ENCODE data around the gene SORCS2.

The SORCS2 gene

GRCh38 chr4:7364979-7365378, 172.6 kb downstream of the SORCS2 start:
- no peak overlapping the region for H3K4me3 ChIP-seq (ENCODE audit: low read length)
- H3K27me3 ChIP-seq (ENCODE audit: low read depth, low read length), result no peaks in the 10 kb centered on the region
- no peaks in the 10 kb centered on the region for H3K4me1 ChIP-seq (ENCODE audit: low read length)
- H3K9ac ChIP-seq (ENCODE audit: low read length), result no peak overlapping the region
- no peak overlapping the region for H3K27ac ChIP-seq (ENCODE audit: low read length)
- H2AFZ ChIP-seq (ENCODE audit: low read depth, low read length), result no peak overlapping the region
- H3K4me2 ChIP-seq (ENCODE audit: low read length), result no peak overlapping the region
- H3K36me3 ChIP-seq (replicated peaks; ENCODE audit: low read depth, low read length), result no peaks in the 10 kb centered on the region
- H3K79me2 ChIP-seq (ENCODE audit: low read length), result no peaks in the 10 kb centered on the region
- no peaks in the 10 kb centered on the region for H4K20me1 ChIP-seq (ENCODE audit: insufficient read depth, low read length)
- no peaks in the 10 kb centered on the region for H3K9me3 ChIP-seq (ENCODE audit: insufficient read depth, low read length)
- TF ChIP-seq CTCF (IDR thresholded peaks at IDR 0.05; ENCODE audit: low read depth, low read length) (no peak), EZH2phosphoT487 (IDR thresholded peaks at IDR 0.05; ENCODE audit: low read depth) (no peak)

- Histone ChIP-seq H3K9me3 (ENCODE audit: insufficient read depth, low read length) (no peaks in the 10 kb centered on the region), H3K27me3 (ENCODE audit: low read depth, low read length) (no peaks in the 10 kb centered on the region), H2AFZ (ENCODE audit: low read depth, low read length) (no peak overlapping the region), H3K4me2 (ENCODE audit: low read length) (no peak overlapping the region), H3K27ac (ENCODE audit: low read length) (no peak overlapping the region), H3K9ac (ENCODE audit: low read length) (no peak overlapping the region), H3K4me1 (ENCODE audit: low read length) (no peaks in the 10 kb centered on the region), H4K20me1 (ENCODE audit: insufficient read depth, low read length) (no peaks in the 10 kb centered on the region), H3K36me3 (replicated peaks; ENCODE audit: low read depth, low read length) (no peaks in the 10 kb centered on the region), H3K4me3 (ENCODE audit: low read length) (no peak overlapping the region), H3K79me2 (ENCODE audit: low read length) (no peaks in the 10 kb centered on the region)
- TF ChIP-seq CTCF (IDR thresholded peaks at IDR 0.05; ENCODE audit: low read depth, low read length) (no peak), EZH2phosphoT487 (IDR thresholded peaks at IDR 0.05; ENCODE audit: low read depth) (no peak)
Measured at GRCh38 chr4:7365462-7366179, 173.3 kb downstream of the SORCS2 start.

- TF ChIP-seq CTCF (IDR thresholded peaks at IDR 0.05; ENCODE audit: low read depth, low read length) (no peak), EZH2phosphoT487 (IDR thresholded peaks at IDR 0.05; ENCODE audit: low read depth) (no peak)
Measured at GRCh38 chr4:7366180-7366945, 174.0 kb downstream of the SORCS2 start.

GRCh38 chr4:7366954-7367353, 174.6 kb downstream of the SORCS2 start:
- Histone ChIP-seq H3K27me3 (ENCODE audit: low read depth, low read length) (no peaks in the 10 kb centered on the region), H3K4me1 (ENCODE audit: low read length) (no peaks in the 10 kb centered on the region), H4K20me1 (ENCODE audit: insufficient read depth, low read length) (no peaks in the 10 kb centered on the region)

More at GRCh38 chr4:7366180-7366945, 174.0 kb downstream of the SORCS2 start:
- Histone ChIP-seq H3K4me3 (ENCODE audit: low read length) (no peak overlapping the region), H2AFZ (ENCODE audit: low read depth, low read length) (no peak overlapping the region), H3K4me2 (ENCODE audit: low read length) (no peak overlapping the region), H3K9me3 (ENCODE audit: insufficient read depth, low read length) (no peaks in the 10 kb centered on the region), H3K27me3 (ENCODE audit: low read depth, low read length) (no peaks in the 10 kb centered on the region), H3K27ac (ENCODE audit: low read length) (no peak overlapping the region), H3K9ac (ENCODE audit: low read length) (no peak overlapping the region), H3K36me3 (replicated peaks; ENCODE audit: low read depth, low read length) (no peaks in the 10 kb centered on the region), H3K79me2 (ENCODE audit: low read length) (no peaks in the 10 kb centered on the region), H3K4me1 (ENCODE audit: low read length) (no peaks in the 10 kb centered on the region), H4K20me1 (ENCODE audit: insufficient read depth, low read length) (no peaks in the 10 kb centered on the region)

More at GRCh38 chr4:7366954-7367353, 174.6 kb downstream of the SORCS2 start:
- Histone ChIP-seq H2AFZ (ENCODE audit: low read depth, low read length) (no peak overlapping the region), H3K9ac (ENCODE audit: low read length) (no peak overlapping the region), H3K79me2 (ENCODE audit: low read length) (no peaks in the 10 kb centered on the region), H3K9me3 (ENCODE audit: insufficient read depth, low read length) (no peaks in the 10 kb centered on the region), H3K36me3 (replicated peaks; ENCODE audit: low read depth, low read length) (no peaks in the 10 kb centered on the region), H3K4me3 (ENCODE audit: low read length) (no peak overlapping the region), H3K4me2 (ENCODE audit: low read length) (no peak overlapping the region), H3K27ac (ENCODE audit: low read length) (no peak overlapping the region)
- no peak for TF ChIP-seq CTCF (IDR thresholded peaks at IDR 0.05; ENCODE audit: low read depth, low read length)
- no peak for TF ChIP-seq EZH2phosphoT487 (IDR thresholded peaks at IDR 0.05; ENCODE audit: low read depth)
